GM12878 (cell line): ENCODE measurements around the gene NEK10. TPM values are rescaled to one million over a fixed set of nuclear protein-coding genes. Genes with fewer than 3 reads are reported as not detected.

Experiments
- ATAC-seq: fragments of 200-7000 bp; cut with Tn5 transposase; 3 replicates; pipeline ENCODE4 v1.9.1; 2020; ENCODE audit warnings: mild to moderate bottlenecking, moderate library complexity
- BruUV-seq: library from RNA; stranded (reverse); fragments of 400-500 nt; replicated peaks from 2 replicates; lab custom pipeline; 2021; lab: Mats Ljungman, UMichigan
- CTCF ChIA-PET: fragments of 300-600 bp; sonication (Branson Sonifier 250); formaldehyde crosslinking; extraction: SDS; loops from one replicate; lab custom pipeline; 2021; ENCODE audit warnings: inconsistent platforms; lab: Yijun Ruan, JAX
- POLR2A ChIA-PET: fragments of 350-600 bp; formaldehyde crosslinking; extraction: SDS; loops from one replicate; lab custom pipeline; 2021; ENCODE audit warnings: inconsistent platforms; lab: Charles Lee
- RAD21 ChIA-PET: fragments of 300-600 bp; sonication (Branson Sonifier 250); formaldehyde crosslinking; loops from one replicate; lab custom pipeline; 2023; ENCODE audit warnings: antibody characterized with exemption; ENCODE audit not compliant: unreplicated experiment; lab: Charles Lee
- SMC1A ChIA-PET: fragments of 300-600 bp; sonication (Branson Sonifier 250); formaldehyde crosslinking; loops from one replicate; lab custom pipeline; 2023; ENCODE audit not compliant: unreplicated experiment, uncharacterized antibody; lab: Charles Lee
- DNase-seq: peaks from one replicate; pipeline ENCODE4 v3.0.0-alpha.2; 2011; ENCODE audit warnings: low read depth, low spot score
- FAIRE-seq: peaks from 3 replicates; lab custom pipeline; 2011; peaks lifted over from hg19 to GRCh38; lab: Jason Lieb, UNC
- H2AFZ ChIP-seq: 2 replicates; pipeline ENCODE4 v1.6.0; 2011; ENCODE audit warnings: low read depth, low read length, control low read depth; ENCODE audit not compliant: control insufficient read depth
- H3K27ac ChIP-seq: 2 replicates; pipeline ENCODE4 v1.5.1; 2011; ENCODE audit warnings: control low read depth; ENCODE audit not compliant: control insufficient read depth, insufficient read depth
- H3K27me3 ChIP-seq, 2 experiments: replicated peaks in 1 of 2; 2 replicates each; pipeline versions ENCODE4 v1.6.0 to v1.6.1; 2011; ENCODE audit warnings: low read length in 1 of 2; ENCODE audit not compliant: control insufficient read depth in 2 of 2, insufficient read depth in 2 of 2
- H3K36me3 ChIP-seq, 2 experiments: 2 replicates each; pipeline ENCODE4 v1.5.1; 2011; ENCODE audit warnings: low read length in 1 of 2; ENCODE audit not compliant: control insufficient read depth in 2 of 2, insufficient read depth in 2 of 2
- H3K4me1 ChIP-seq: 2 replicates; pipeline ENCODE4 v1.6.1; 2011; ENCODE audit warnings: mild to moderate bottlenecking, low read length, moderate library complexity, mixed read lengths; ENCODE audit not compliant: control insufficient read depth, insufficient read depth
- H3K4me2 ChIP-seq: 2 replicates; pipeline ENCODE4 v1.6.0; 2011; ENCODE audit warnings: control low read depth; ENCODE audit not compliant: control insufficient read depth, insufficient read depth
- H3K4me3 ChIP-seq: fragments of 200-600 bp; sonication (generic); 2 replicates; pipeline ENCODE4 v1.5.1; 2016
- H3K79me2 ChIP-seq: 2 replicates; pipeline ENCODE4 v1.6.0; 2011; ENCODE audit warnings: low read length; ENCODE audit not compliant: control insufficient read depth, insufficient read depth
- H3K9ac ChIP-seq: 2 replicates; pipeline ENCODE4 v1.8.0; 2011; ENCODE audit warnings: low read length, control low read depth, mixed read lengths; ENCODE audit not compliant: control insufficient read depth, insufficient read depth
- H3K9me3 ChIP-seq: replicated peaks from 3 replicates; pipeline ENCODE4 v1.5.1; 2011; ENCODE audit warnings: mild to moderate bottlenecking, low read length; ENCODE audit not compliant: control insufficient read depth, insufficient read depth
- H4K20me1 ChIP-seq: 2 replicates; pipeline ENCODE4 v1.6.0; 2011; ENCODE audit not compliant: control insufficient read depth, insufficient read depth
- ATF2 ChIP-seq: IDR thresholded peaks from 2 replicates; pipeline ENCODE4 v1.6.1; 2012; ENCODE audit warnings: low read length, inconsistent platforms
- CREM ChIP-seq: IDR thresholded peaks from 2 replicates; pipeline ENCODE4 v1.6.1; 2014; ENCODE audit warnings: antibody characterized with exemption, low read depth
- CTCF ChIP-seq, 3 experiments: IDR thresholded peaks in 2 of 3; conservative IDR thresholded peaks in 1 of 3; 2 replicates each; pipeline ENCODE4 v1.5.1; 2011; ENCODE audit warnings: low read depth in 3 of 3, low read length in 3 of 3, mild to moderate bottlenecking in 3 of 3, control low read depth in 2 of 3, moderate library complexity in 2 of 3, inconsistent platforms in 1 of 3, mixed read lengths in 1 of 3; ENCODE audit not compliant: control insufficient read depth in 2 of 3, insufficient read depth in 1 of 3; ENCODE audit errors: extremely low read depth in 1 of 3
- FOXK2 ChIP-seq: fragments of 450-650 bp; IDR thresholded peaks from 2 replicates; pipeline ENCODE4 v1.6.1; 2017; ENCODE audit warnings: mild to moderate bottlenecking, moderate library complexity
- MEF2A ChIP-seq: IDR thresholded peaks from 2 replicates; pipeline ENCODE4 v1.6.1; 2011; ENCODE audit warnings: low read depth, mild to moderate bottlenecking, low read length, moderate library complexity; ENCODE audit not compliant: insufficient read depth
- NKRF ChIP-seq: fragments of 450-650 bp; conservative IDR thresholded peaks from 2 replicates; pipeline ENCODE4 v1.6.1; 2017; ENCODE audit warnings: mild to moderate bottlenecking, moderate library complexity
- RAD51 ChIP-seq: fragments of 450-650 bp; IDR thresholded peaks from 2 replicates; pipeline ENCODE4 v1.6.1; 2016; ENCODE audit warnings: moderate library complexity, mild to moderate bottlenecking, inconsistent platforms
- USF1 ChIP-seq: IDR thresholded peaks from 2 replicates; pipeline ENCODE4 v1.6.1; 2011; ENCODE audit warnings: borderline replicate concordance, low read depth, mild to moderate bottlenecking, moderate library complexity, mixed read lengths, low read length; ENCODE audit not compliant: insufficient read depth; ENCODE audit errors: extremely low read length
- ZBED1 ChIP-seq: IDR thresholded peaks from 2 replicates; pipeline ENCODE4 v1.6.1; 2016; ENCODE audit warnings: borderline replicate concordance
- WGBS: methylation state at CpG from one replicate; pipeline ENCODE4 v1.1.6; 2016; ENCODE audit warnings: low lambda C conversion rate; ENCODE audit not compliant: insufficient replicate concordance, insufficient coverage; ENCODE audit errors: missing lambda C conversion rate; 5-methylcytosine and 5-hydroxymethylcytosine counted together
- in situ Hi-C: fragments of 300-500 bp; cut with MboI; formaldehyde crosslinking; loops from 9 replicates; pipeline ENCODE4 v1.14.3; 2018; ENCODE audit warnings: mixed read lengths
- intact Hi-C: fragments of 100-400 bp; cut with micrococcal nuclease; formaldehyde crosslinking; loops from one replicate; pipeline ENCODE4 v1.14.2; 2022; ENCODE audit not compliant: unreplicated experiment
- polyA plus RNA-seq, 11 experiments: library from polyadenylated mRNA; depleted of rRNA in 4 of 11; unstranded in 6 of 11; stranded (reverse) in 5 of 11; fragments of >200 nt; fragmentation: Nextera tagmentation in 4 of 11; fragmentation: Illumina TruSeq in 1 of 11; extraction: Ambion mirVana in 4 of 11; extraction: Trizol in 1 of 11; gene quantifications; 1 replicate in 1 of 11; 2 replicates in 10 of 11; pipeline versions ENCODE4 v1.2.1 to v1.2.3, GENCODE V29; 2011 to 2016; ENCODE audit warnings: inconsistent platforms in 2 of 11, missing spikeins in 2 of 11, low read depth in 1 of 11
- total RNA-seq, 4 experiments: library from RNA; depleted of rRNA in 3 of 4; stranded (reverse); fragments of >200 nt in 3 of 4; fragmentation: Illumina TruSeq in 1 of 4; extraction: Trizol in 1 of 4; gene quantifications; 2 replicates each; pipeline versions ENCODE4 v1.2.1 to v1.2.3, GENCODE V29; 2013 to 2021
- TF ChIP-seq, protein P1 (sequence below): IDR thresholded peaks from 2 replicates; pipeline ENCODE4 v1.6.1; 2012; ENCODE audit warnings: mild to moderate bottlenecking, low read depth, low read length

Gene NEK10
- total and polyA plus RNA-seq, 10 of the 15 experiments (the other 5 are each of a cell fraction or from before 2014, with no cell fraction given) = 0.06 to 0.40 (median 0.16) TPM; not detected in 2

DNA sequence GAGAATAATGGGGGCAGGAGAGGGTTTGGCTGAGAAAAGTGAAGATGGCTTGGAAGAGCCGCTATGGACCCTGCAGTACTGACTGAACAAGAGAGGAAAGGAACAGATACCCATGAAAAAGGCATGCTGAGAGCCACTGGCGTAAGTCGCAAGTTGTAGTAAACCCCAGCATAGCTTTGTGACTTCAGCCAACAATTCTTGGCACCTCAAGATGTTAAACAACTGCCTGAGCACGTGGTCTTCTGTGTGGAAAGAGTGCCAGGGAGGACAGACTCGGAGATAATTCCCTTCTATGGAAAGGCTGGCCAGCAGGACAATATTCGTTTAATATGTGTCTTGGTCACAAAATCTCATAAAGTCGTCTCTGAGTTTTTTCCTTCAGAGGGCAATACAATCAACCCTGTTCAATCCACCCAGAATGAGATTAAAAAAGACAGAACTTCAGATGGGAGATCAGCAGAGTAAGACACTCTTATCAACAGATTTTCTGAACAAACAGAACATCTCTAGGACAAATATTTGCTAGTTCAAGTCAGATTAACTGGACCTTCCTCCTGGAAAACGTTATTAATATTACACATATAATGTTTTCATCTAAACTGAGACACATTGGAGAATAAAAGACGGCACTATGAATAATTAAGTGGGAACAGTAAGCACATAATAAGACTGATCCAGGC is 49.2 kb downstream of the NEK10 start (continued):
- TF ChIP-seq NKRF = no peak
- TF ChIP-seq CREM = no peak
- TF ChIP-seq ATF2 = no peak
- TF ChIP-seq MEF2A = no peak
- TF ChIP-seq USF1 = no peak
- TF ChIP-seq ZBED1 = no peak

DNA sequence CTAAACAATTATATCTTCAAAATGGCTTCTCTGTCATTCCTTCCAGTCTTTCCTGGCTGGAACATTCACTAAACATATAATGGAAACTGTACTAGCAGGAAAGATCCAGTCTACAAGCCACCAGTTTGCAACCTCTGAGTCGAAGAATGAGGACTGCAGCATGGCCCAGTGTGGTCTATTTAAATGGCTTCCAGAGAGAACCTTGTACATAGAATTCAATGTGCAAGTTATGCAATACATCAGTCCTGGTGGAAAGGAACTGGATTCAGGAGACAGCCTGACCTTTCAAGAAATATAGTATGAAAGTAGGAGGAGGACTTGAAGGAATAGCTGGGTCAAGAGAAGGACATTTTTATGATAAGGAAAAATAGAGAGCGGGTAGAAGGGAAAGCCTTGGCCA is 49.9 kb downstream of the NEK10 start:
- Histone ChIP-seq H2AFZ (no peak overlapping the region), H4K20me1 (no peaks in the 10 kb centered on the region), H3K36me3 (no peaks in the 10 kb centered on the region), H3K79me2 (no peaks in the 10 kb centered on the region), H3K27me3 (no peaks in the 10 kb centered on the region), H3K4me3 (no peak overlapping the region), H3K27ac (no peak overlapping the region), H3K9ac (no peak overlapping the region), H3K4me1 (no peaks in the 10 kb centered on the region), H3K4me2 (no peak overlapping the region), H3K9me3 (no peaks in the 10 kb centered on the region)
- 67% methylated on average over 2 of the region's 2 CpGs for WGBS
- ChIA-PET CTCF (interaction anchor here (0.6 to 1.6 kb wide), 3 partner anchors 177 to 362 kb away, joined by 3 to 4 read pairs (median 4); no protein-coding TSS in a partner anchor), POLR2A (interaction anchor here (0.8 kb wide), 1 partner anchor 22 kb away, joined by 3 read pairs; no protein-coding TSS in a partner anchor), RAD21 (no interaction called here), SMC1A (interaction anchor here (0.7 to 1.9 kb wide), 3 partner anchors 8 to 148 kb away, joined by 3 to 8 read pairs (median 3); no protein-coding TSS in a partner anchor)
- intact Hi-C loops (no loop called here), in situ Hi-C loops (loop anchor here (5.0 to 10.0 kb wide), 2 partner anchors 148 to 1015 kb away; no protein-coding TSS in a partner anchor)
- no peak for DNase-seq
- BruUV-seq = no TSS peak
- FAIRE-seq = no peak
- ATAC-seq = no peak
- no peak for TF ChIP-seq CTCF (IDR thresholded peaks at IDR 0.05 in 2 of 3, conservative IDR thresholded peaks at IDR 0.05 in 1 of 3; ENCODE audit: control insufficient read depth in 2 of 3, extremely low read depth in 1 of 3, insufficient read depth in 1 of 3, low read depth in 3 of 3, low read length in 3 of 3)
- TF ChIP-seq FOXK2 = no peak
- TF ChIP-seq RAD51 = no peak
- TF ChIP-seq, protein P1, sequence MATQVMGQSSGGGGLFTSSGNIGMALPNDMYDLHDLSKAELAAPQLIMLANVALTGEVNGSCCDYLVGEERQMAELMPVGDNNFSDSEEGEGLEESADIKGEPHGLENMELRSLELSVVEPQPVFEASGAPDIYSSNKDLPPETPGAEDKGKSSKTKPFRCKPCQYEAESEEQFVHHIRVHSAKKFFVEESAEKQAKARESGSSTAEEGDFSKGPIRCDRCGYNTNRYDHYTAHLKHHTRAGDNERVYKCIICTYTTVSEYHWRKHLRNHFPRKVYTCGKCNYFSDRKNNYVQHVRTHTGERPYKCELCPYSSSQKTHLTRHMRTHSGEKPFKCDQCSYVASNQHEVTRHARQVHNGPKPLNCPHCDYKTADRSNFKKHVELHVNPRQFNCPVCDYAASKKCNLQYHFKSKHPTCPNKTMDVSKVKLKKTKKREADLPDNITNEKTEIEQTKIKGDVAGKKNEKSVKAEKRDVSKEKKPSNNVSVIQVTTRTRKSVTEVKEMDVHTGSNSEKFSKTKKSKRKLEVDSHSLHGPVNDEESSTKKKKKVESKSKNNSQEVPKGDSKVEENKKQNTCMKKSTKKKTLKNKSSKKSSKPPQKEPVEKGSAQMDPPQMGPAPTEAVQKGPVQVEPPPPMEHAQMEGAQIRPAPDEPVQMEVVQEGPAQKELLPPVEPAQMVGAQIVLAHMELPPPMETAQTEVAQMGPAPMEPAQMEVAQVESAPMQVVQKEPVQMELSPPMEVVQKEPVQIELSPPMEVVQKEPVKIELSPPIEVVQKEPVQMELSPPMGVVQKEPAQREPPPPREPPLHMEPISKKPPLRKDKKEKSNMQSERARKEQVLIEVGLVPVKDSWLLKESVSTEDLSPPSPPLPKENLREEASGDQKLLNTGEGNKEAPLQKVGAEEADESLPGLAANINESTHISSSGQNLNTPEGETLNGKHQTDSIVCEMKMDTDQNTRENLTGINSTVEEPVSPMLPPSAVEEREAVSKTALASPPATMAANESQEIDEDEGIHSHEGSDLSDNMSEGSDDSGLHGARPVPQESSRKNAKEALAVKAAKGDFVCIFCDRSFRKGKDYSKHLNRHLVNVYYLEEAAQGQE = no peak
